ENCODE results near the gene KCNC3. TPM values are rescaled to one million over a fixed set of nuclear protein-coding genes. Genes with fewer than 3 reads are reported as not detected.

KCNC3 gene
- total RNA-seq, 2 donors from 2014 or later, result 8.6 to 10.7 TPM

DNA sequence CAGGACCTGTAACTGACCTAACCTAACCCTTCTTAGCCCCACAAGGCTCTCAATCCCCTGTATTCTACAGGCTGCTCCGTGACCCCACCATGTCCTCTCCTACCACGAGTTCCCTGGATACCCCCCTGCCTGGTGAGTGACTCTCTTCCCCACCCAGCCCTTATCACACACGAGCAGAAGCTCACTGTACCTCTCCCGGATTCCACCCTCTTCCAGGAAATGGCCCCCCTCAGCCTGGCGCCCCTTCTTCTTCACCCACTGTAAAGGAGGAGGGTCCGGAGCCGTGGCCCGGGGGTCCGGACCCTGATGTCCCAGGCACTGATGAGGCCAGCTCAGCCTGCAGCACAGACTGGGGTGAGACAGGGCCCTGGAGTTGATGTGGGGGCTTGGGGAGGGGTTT, 48.3 kb upstream of the KCNC3 start:
- H3K27ac Mint-ChIP-seq, result no peak overlapping the region
- H3K27ac ChIP-seq (ENCODE audit: low read depth, low read length), result no peak overlapping the region
- TF ChIP-seq, protein P1, sequence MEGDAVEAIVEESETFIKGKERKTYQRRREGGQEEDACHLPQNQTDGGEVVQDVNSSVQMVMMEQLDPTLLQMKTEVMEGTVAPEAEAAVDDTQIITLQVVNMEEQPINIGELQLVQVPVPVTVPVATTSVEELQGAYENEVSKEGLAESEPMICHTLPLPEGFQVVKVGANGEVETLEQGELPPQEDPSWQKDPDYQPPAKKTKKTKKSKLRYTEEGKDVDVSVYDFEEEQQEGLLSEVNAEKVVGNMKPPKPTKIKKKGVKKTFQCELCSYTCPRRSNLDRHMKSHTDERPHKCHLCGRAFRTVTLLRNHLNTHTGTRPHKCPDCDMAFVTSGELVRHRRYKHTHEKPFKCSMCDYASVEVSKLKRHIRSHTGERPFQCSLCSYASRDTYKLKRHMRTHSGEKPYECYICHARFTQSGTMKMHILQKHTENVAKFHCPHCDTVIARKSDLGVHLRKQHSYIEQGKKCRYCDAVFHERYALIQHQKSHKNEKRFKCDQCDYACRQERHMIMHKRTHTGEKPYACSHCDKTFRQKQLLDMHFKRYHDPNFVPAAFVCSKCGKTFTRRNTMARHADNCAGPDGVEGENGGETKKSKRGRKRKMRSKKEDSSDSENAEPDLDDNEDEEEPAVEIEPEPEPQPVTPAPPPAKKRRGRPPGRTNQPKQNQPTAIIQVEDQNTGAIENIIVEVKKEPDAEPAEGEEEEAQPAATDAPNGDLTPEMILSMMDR (conservative IDR thresholded peaks at IDR 0.05), result no peak

DNA sequence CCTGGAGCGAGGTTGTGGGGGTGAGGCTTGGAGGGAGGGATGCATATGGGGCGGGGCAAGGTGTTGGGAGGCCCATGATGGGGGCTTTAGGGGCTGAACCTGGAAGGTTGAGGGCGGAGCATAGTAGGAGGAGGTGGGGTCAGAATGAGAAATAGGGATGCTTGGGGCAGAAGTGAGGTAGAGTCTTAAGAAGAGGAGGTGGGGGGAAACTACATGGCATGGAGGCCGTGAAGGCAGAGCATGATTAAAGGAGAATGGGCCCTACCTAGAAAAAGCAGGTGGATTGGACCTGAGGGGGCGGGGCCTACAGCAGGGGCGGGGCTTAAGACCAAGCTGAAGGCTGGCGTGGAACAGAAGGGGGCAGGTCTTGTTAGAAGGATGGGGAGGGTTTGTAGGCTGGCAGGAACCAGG, 47.9 kb upstream of the KCNC3 start:
- H3K36me3 ChIP-seq (ENCODE audit: control insufficient read depth, insufficient read depth, low read length), result peaks cover 37% of the 10 kb centered on the region
- H3K27ac Mint-ChIP-seq, result no peak overlapping the region
- peaks cover 2% of the 10 kb centered on the region for H3K27me3 Mint-ChIP-seq (ENCODE audit: insufficient read depth)
- no peaks in the 10 kb centered on the region for H3K4me1 ChIP-seq (ENCODE audit: control insufficient read depth, insufficient read depth, low read length)
- H3K27ac ChIP-seq (ENCODE audit: low read depth, low read length), result no peak overlapping the region
- H3K9ac ChIP-seq (ENCODE audit: extremely low read depth, low read length, poor library complexity, severe bottlenecking), result no peak overlapping the region
- H3K4me3 ChIP-seq (ENCODE audit: low read length), result no peak overlapping the region
- peaks cover 32% of the 10 kb centered on the region for H3K36me3 Mint-ChIP-seq (ENCODE audit: low read depth)
- TF ChIP-seq, protein P1 (conservative IDR thresholded peaks at IDR 0.05), result no peak
- no peaks in the 10 kb centered on the region for H3K9me3 ChIP-seq (ENCODE audit: control insufficient read depth, low read length)
- H3K9me3 Mint-ChIP-seq, result peaks cover 2% of the 10 kb centered on the region
- H3K4me3 Mint-ChIP-seq, result peak overlapping the region; percentile 94
- peak; percentile 90 for DNase-seq
- H3K4me1 Mint-ChIP-seq, result no peaks in the 10 kb centered on the region
- 56 to 79% methylated on average over 3 to 7 of the region's 7 CpGs for WGBS, 2 experiments (ENCODE audit: insufficient coverage in 1 of 2, insufficient read length in 1 of 2)
- no peaks in the 10 kb centered on the region for H3K27me3 ChIP-seq (ENCODE audit: control insufficient read depth, insufficient read depth, low read length, poor library complexity, severe bottlenecking)

More for the DNA sequence above, 48.3 kb upstream of the KCNC3 start:
- Histone ChIP-seq H3K4me3 (ENCODE audit: low read length) (no peak overlapping the region), H3K9ac (ENCODE audit: extremely low read depth, low read length, poor library complexity, severe bottlenecking) (no peak overlapping the region), H3K27me3 (ENCODE audit: control insufficient read depth, insufficient read depth, low read length, poor library complexity, severe bottlenecking) (no peaks in the 10 kb centered on the region), H3K36me3 (ENCODE audit: control insufficient read depth, insufficient read depth, low read length) (peaks cover 37% of the 10 kb centered on the region), H3K4me1 (ENCODE audit: control insufficient read depth, insufficient read depth, low read length) (no peaks in the 10 kb centered on the region), H3K9me3 (ENCODE audit: control insufficient read depth, low read length) (no peaks in the 10 kb centered on the region)
- Mint-ChIP-seq H3K4me3 (no peak overlapping the region), H3K36me3 (ENCODE audit: low read depth) (peaks cover 32% of the 10 kb centered on the region), H3K9me3 (peaks cover 2% of the 10 kb centered on the region), H3K4me1 (no peaks in the 10 kb centered on the region), H3K27me3 (ENCODE audit: insufficient read depth) (peaks cover 2% of the 10 kb centered on the region)
- WGBS, 2 experiments (ENCODE audit: insufficient coverage in 1 of 2, insufficient read length in 1 of 2), result 90 to 91% methylated on average over 3 to 9 of the region's 9 CpGs
- no peak for DNase-seq

DNA sequence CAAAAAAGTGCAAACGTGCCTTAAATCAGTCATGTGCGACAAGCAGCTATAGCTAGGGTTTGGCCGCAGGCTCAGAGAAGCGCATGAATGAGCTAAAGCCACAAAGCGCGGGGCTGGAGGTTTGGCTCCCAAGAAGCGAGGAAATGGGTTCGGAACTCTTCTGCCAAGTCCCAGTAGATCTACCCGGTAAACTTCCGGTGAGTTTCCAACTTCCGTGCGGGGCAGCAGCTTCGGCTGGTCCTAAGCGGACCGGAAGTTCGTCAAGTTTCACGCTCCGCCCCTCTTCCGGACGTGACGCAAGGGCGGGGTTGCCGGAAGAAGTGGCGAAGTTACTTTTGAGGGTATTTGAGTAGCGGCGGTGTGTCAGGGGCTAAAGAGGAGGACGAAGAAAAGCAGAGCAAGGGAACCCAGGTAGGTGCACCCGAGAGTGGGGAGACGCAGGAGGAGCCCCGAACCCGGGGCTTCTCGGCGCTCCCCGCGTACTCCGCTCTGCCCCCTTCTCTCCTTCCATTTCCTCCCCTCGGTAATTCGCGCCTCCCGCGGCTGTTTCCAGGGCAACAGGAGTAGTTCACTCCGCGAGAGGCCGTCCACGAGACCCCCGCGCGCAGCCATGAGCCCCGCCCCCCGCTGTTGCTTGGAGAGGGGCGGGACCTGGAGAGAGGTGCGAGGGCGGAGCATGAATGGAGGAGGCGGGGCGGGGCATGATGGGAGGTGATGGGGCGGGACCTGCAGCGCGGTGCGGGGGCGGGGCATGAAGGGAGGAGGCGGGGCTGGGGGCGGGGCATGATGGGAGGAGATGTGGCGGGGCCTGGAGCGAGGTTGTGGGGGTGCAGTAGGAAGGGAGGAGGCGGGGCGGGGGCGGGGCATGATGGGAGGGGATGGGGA, 47.2 kb upstream of the KCNC3 start, which contains the start of gene NR1H2:
NR1H2 (plus strand) TSS at position 292 of the 885 bp plus-strand sequence. CDS start 1,149 bp downstream, outside the sequence.
- Mint-ChIP-seq H3K36me3 (ENCODE audit: low read depth) (peaks cover 30% of the 10 kb centered on the region), H3K9me3 (peaks cover 2% of the 10 kb centered on the region), H3K27ac (peak within 1 kb of the TSS; percentile 99), H3K27me3 (ENCODE audit: insufficient read depth) (peaks cover 2% of the 10 kb centered on the region), H3K4me3 (peak within 1 kb of the TSS; percentile 94), H3K4me1 (no peaks in the 10 kb centered on the region)
- Histone ChIP-seq H3K36me3 (ENCODE audit: control insufficient read depth, insufficient read depth, low read length) (peaks cover 34% of the 10 kb centered on the region), H3K4me3 (ENCODE audit: low read length) (peak within 1 kb of the TSS; percentile 95), H3K9ac (ENCODE audit: extremely low read depth, low read length, poor library complexity, severe bottlenecking) (peak within 1 kb of the TSS; percentile 99), H3K27me3 (ENCODE audit: control insufficient read depth, insufficient read depth, low read length, poor library complexity, severe bottlenecking) (no peaks in the 10 kb centered on the region), H3K9me3 (ENCODE audit: control insufficient read depth, low read length) (no peaks in the 10 kb centered on the region), H3K27ac (ENCODE audit: low read depth, low read length) (peak within 1 kb of the TSS; percentile 99), H3K4me1 (ENCODE audit: control insufficient read depth, insufficient read depth, low read length) (no peaks in the 10 kb centered on the region)
- 2 to 3% methylated on average over 14 to 60 of the region's 67 CpGs for WGBS, 2 experiments (ENCODE audit: insufficient coverage in 1 of 2, insufficient read length in 1 of 2)
- peak; percentile 98 for DNase-seq
- TF ChIP-seq, protein P1 (conservative IDR thresholded peaks at IDR 0.05), result no peak

All from endodermal cell (in vitro differentiated cells).